GM21529 (cell line): Measurements from ENCODE around the gene CCDC196.
"Not testable (repeated sequence)": the region's sequence is repeated elsewhere in the genome, so short reads cannot be mapped to it uniquely, and the experiment has no call there.

ENCODE experiments used
- ATAC-seq: cut with Tn5 transposase; IDR thresholded peaks from one replicate; pipeline ENCODE4 v1.9.1; 2021; ENCODE audit not compliant: unreplicated experiment

Gene CCDC196

DNA sequence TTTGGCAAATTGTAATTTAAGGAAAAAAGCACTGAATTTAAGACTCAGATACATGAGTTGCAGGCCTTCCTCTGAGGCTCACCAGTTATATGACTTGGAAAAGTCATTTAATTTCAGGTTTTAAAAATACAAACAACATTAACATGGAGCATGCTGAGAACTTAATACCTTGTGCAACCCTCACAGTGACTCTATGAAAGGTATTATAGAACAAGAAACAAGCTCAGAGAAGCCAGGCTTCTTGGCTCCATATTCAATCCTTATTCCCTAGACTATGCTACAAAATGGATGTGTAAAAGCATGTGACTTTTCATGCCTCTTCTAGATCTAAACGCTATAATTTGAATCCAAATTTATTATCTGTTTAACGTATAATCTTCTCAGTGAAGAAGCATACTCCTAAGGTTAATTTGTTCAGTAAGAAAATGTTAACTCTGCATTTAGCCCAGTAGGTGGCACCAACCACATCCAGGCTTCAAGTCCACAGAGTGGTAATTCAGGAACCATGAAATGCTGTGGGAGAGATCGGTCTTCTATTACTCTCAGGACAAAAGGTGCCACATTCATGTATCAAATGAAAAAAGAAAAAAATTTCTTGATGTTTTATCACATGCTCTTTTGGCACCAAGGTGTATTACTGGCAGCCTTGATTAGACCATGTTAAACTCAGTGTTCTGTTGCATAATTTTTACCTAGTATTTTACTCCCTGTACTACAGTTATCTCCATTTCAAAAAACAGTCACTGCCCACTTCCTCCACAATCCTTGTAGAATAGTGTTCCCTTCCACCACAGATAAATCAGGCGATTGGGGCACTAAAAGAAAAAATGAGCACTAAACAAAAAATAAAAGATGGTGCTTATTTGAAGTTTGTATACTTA is 9.3 kb downstream of the CCDC196 start:
- peak; percentile 91 for ATAC-seq

DNA sequence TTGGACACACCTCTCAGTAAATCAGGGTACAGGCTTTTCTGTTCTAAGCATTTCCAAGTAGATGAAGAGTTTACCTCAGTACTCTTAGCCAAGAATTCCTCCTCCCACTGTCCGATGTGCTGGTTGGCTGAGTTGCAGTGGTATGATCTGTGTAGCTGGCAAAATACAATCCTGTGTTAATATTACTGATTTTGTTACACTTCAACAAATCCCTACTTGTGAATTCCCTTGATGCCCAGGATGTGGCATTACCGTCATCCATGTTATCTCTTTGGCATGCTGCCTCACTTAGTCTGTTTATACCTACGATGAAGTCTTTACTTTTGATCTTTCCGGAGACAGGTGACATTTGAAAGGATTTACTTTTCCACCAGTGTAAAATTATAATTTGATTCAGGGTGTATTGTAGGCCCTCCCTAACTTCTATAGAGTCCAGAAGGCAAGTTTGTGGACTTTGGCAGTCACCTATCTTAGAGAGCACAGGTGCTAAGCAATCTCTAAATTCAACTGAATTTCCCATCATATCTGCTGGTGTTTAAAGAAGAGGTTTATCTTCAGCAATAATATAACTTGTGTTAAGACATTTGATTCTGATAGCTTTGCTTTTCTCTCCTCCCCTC is 10.1 kb downstream of the CCDC196 start:
- ATAC-seq: no peak

DNA sequence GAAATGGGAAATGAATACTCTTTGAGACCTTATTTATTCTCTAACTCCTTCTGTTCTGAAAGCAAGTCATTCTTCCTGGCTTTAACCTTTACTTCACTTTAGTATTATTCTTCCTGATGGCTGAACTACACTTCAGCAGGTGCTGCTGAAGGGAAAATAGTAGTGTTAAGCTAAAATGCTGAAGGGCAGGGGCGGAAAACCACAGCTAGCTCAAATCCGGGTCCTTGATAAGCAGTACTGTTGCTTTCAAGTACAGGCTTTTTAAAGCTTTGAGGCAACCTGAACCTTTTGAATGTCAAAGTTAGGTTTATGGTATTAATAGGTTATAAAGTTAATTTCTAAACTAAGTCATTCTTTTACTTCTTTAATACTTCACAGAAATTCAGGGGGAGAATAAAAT is 10.7 kb downstream of the CCDC196 start:
- no peak for ATAC-seq

DNA sequence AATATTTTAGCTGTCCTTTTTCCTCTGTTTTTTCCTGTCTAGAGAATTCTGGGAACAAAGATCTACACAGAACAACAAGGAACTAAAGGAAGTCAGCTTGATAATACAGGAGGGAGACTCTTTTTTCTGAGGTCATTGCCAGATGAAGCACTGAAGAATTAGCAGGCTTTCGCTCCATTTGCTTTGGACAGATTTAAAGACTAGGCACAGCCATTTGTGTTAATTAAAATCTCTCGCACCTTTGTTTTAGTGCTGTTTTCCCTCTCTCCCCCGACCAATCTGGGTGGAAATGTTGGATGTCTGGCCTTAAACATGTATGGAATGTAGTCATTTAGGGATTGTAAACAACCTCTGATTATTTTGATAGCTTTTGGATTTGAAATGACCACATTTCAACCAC is 12.1 kb downstream of the CCDC196 start:
- ATAC-seq: no peak

DNA sequence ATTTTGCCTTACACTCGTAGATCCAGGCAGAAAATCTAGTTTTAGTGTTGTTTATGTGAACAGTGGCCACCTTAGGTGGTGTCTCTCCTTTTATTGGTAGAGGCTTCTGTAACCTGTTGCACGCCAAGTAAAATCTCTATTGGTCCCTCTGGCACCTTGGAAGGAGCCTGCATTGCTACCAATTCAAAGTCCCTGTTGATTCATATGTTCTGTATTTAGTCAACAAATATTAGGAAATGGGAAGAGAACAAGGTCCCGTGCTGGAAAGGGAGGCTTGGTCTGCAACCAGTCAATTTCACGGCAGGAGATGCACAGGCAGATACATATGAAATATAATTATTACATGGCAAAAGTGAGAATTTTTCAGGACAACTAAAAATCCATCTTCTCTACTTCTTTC is 15.4 kb downstream of the CCDC196 start:
- ATAC-seq: no peak

DNA sequence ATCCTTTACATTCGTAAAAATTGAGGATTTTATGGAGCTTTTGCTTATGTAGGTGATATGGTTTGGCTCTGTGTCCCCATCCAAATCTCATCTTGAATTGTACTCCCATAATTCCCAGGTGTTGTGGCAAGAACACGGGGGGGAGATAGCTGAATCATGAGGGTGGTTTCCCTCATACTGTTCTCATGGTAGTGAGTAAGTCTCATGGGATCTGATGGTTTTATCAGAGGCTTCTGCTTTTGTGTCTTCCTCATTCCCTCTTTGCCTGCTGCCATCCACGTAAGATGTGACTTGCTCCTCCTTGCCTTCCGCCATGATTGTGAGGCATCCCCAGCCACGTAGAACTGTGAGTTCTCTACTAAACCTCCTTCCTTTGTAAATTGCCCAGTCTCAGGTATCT is 16.7 kb downstream of the CCDC196 start:
- not testable (repeated sequence) for ATAC-seq

DNA sequence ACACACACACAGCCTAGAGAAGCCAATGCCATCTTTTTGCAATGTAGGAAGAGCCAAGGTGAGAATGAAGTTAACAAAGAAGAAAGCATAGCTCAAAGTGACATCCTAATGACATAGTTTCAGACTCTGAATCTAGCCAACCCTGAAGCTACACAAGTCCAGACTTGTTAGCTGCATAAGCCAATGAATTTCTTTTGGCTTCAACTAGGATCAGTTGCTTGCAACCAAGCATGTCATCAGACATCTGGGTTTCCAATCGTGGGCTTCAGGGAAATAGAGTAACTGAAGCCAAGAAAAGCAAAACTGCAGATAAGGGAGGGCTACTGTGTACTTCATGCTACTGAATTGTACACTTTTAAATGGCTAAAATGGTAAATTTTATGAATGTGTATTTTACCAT is 17.4 kb downstream of the CCDC196 start:
- ATAC-seq: no peak

DNA sequence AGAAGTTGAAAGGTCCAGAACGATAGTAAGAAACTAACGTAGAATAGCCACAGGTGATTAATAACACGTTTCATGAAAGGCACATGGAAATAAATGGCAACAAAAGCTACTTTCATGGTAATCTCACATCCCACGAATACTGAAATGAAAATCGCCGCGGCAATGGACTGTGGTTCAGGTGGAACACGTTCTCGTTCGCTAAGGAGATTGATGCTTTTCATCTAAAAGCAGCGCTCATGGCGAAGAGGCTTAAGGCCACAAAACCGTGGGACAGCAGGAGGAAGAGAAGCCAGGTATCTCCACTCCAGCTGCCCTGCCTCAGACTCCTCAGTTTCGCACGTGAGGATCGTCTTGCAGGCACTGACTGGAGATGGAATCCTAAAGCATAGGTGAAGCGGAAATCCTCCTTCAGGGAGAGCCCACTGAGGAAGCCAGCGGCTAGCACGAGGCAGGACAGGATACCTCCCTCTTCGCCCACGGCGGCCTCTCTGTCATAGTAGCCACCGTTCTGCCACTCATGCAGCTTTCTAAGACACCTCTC is 21.1 kb downstream of the CCDC196 start:
- ATAC-seq: peak; percentile 24

DNA sequence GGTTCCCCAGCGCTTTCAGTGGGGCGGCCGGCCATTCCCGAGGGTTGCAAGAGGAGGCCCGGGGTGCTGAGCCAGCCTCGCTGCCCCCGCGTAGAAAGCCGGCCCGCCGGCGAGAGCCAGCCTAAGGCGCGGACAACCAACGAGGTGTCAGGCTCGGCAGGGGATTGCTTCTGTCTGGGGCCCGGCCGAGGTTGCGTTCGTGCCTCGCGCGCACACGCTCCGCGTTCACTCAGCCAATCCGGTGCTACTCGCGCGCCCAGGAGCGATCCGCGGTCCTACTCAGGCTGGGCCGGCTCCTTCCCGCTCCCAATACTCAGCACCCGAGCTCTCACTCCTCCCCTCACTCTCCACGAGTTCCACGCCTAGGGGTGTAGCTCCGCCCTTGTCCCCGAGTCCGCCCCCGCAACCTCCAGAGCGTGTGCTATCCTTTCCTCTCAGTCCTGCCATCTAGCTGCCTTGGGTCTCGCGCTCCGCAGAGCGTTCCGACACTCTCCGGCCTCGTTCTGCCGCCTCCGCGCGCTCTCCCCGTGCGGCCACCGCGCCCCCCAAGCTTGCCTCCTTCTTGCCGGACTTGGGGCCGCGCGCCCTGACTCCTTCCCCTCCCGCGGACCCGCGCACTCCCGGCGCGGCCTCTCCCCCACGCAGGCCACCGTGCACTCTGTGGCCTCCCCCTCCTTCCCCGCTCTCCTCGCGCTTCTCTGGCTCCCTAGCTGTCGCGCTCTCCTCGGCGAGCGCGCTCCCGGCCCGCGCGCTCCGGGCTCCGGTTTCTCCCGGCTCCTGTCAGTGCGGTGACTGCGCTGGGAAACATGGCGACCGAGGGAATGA is 21.8 kb downstream of the CCDC196 start, which contains the start of gene GPHN:
TSS of gene GPHN (plus strand) at position 426 of the 825 bp plus-strand sequence.
- ATAC-seq: peak; percentile 82

DNA sequence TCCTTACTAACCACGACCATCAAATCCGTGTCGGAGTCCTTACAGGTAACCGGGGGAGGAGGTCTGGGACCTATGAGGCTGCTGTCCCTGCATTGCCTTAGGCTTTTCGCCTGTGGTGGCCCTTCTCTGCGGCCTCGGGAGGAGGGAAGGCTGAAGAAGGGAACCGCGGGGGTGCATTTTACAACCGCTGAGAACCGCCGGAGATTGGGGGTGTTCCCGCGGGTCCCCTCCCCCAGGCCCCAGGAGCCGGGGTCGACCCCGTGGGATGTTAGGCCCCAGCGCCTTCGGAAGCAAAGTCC is 22.3 kb downstream of the CCDC196 start:
- ATAC-seq: no peak

DNA sequence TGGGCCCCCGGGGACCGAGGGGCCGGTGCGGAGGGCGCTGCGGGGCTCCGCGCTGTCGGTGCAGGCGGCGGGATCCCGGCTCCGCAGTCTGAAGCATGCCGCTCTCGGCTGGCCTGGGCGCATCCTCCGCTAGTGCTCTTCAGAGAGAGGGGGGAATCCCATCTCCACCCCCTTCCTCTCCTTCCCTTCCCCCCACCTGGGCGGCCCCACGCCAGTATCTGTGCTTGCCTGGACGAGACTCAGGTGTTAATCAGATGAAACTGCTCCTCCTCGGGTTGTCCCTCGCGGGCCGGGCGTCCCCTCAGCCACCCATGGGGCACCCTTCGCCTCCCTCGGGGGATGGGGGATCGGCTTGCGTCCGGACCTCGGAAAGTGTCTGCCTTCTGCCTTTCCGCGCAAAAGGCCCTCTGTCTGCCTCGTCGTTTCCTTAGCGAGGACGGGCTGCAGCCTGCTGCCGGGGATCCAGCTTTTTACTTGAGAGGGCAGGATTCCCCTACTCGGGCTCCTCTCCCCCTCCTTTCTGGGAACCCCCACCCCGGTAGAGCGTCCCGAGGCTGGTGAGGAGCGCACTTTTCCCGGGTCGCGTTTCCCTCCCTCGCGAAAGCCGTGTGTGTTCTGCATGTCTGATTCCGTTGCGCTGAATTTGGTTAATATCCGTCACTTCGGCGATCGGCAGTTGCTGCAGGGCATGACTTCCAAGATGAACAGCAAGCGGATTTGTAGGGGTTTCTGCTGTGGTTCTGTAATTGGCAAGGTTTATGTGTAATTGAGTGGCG is 22.9 kb downstream of the CCDC196 start:
- ATAC-seq: peak; percentile 38

DNA sequence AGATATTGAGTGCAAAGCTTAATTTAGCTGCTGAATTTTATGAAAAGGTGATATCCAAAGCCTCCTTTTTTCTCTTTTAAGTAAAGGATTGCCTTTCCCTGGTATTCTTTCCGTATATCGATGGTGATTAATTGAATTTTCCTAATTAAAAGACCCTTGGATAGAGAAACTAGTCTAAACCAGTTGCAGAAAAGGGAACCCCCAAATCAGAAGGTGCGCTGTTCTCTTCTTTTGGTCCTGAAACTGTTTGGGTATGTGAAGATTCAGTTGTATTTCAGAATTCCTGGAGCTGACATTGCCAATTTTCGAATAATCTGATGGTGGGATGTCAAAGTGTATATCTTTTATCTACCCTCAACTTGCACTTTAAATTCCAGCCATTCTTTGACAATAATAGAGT is 23.7 kb downstream of the CCDC196 start:
- ATAC-seq: no peak

DNA sequence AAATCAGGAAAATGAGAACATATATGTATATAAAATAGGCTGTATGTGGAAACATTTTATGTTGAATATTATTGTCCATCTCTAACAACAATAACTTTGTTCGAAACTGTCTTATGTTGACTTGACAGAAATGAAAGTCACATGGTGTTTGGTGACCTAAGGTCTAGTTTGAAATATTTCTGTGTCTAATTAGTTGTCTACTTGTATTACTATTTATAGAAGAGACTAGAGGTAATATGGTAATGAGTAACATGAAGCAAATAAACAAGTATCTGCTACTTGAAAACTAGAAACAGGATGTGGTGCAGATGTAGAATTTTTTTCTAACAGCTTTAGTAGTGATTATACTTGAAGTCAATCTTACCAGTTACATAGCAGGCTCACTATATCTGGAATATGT is 25.7 kb downstream of the CCDC196 start:
- ATAC-seq: no peak

DNA sequence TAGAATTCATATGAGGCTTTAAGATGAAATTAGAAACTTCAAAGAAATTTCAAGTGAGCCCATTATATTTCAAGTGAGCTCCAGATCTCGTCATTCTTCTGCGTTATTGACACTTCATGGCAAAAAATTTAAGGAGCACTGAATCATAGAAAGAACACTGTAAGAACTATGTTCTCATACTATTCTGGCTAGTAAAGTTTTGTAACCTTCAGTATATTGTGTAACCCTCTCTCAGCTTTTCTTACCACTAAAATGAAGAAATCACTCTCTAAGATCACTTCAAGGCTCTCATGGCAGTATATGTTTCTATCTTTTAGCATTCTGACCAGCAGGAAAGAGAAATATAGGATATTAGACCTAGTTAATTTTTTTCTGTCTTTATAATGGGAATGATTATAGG is 28.0 kb downstream of the CCDC196 start:
- ATAC-seq: no peak

DNA sequence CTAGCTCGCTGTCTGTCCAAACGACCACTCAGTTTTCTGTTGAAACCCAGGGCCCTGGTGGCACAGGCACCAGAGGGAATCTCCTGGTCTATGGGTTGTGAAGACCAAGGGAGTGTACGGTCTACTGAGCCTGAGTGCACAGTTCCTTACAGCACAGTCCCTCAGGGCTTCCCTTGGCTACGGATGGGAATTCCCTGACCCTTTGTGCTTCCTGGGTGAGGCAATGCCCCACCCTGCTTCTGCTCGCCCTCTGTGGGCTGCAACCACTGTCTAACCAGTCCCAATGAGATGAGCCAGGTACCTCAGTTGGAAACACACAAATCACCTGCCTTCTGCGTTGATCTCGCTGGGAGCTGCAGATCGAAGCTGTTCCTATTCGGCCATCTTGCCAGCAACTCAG is 44.4 kb downstream of the CCDC196 start:
- ATAC-seq: no peak

DNA sequence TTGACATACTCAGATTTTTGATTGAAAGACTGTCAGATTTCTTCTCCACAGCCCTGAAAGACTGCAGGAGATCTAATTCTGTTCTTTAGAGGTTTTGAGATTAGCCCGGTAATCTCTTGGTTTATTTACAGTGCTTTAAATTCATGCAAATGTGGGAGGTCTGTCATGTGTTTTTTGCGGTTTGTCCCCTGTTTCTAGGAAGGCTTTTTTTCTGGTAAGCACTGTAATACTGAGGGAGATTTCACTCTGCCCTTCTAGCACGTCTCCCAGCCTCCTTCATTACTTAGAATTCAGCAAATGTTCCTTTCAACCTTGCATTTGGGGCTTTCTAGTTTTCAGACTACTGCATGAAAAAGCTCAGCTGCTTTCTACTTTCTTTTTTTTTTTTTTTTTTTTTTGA is 52.9 kb downstream of the CCDC196 start:
- no peak for ATAC-seq

DNA sequence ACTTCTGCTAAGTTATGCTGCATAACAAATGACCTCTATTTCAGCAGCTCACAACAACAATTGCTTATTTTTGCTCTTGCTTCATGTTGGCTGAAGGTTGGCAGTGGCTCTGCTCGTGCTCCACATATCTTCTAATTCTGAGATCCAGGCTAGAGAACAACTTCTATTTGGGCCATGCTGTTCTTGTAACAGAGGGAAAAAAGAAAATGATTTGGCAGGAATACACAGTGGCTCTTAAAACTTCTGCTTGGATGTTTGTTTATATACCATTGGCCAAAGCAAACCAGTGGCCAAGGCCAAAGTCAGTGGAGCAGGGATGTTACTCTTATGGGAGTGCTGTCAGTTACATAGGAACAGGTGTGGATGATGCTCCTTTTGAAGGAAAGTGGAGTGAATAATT is 53.9 kb downstream of the CCDC196 start:
- ATAC-seq: no peak

DNA sequence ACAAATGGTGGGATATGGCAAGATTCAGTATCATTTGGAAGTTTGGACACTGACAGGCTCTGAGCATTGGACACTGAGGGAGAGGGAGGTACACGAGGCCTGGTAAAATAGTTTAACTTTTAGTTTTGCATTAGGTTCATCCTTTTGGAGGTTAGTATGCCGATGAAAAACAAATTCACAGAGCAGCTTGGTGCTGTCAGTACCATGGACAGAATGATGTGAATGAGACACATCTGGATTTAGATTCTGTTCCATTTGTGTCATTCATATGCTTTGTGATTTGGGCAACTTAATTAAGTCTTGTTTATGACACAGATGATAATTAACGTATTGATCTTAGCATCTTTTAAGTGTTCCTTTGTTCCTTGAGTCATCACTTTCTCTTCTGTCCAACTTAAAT is 55.5 kb downstream of the CCDC196 start:
- ATAC-seq: no peak

DNA sequence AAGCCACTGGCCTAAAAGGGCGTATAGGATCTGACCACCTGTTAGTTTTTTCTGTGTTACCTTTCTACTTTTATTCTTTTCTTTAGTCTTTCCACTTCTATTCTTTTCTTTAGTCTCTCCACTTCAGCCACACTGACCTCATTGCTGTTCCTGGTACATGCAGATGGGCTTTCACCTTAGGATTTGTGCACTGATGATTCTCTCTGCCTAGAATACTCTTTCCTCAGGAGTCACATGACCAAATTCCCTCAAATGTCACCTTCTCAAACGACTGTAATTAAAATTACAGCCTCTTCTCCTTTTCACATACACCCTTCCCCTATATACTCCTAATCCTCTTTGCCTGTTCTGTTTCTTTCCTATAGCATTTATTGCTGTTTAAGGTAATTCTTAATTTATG is 57.8 kb downstream of the CCDC196 start:
- no peak for ATAC-seq

DNA sequence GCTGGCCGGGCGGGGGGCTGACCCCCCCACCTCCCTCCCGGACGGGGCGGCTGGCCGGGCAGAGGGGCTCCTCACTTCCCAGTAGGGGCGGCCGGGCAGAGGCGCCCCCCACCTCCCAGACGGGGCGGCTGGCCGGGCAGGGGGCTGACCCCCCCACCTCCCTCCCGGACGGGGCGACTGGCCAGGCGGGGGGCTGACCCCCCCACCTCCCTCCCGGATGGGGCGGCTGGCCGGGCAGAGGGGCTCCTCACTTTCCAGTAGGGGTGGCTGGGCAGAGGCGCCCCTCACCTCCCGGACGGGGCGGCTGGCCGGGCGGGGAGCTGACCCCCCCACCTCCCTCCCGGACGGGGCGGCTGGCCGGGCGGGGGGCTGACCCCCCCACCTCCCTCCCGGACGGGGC is 59.0 kb downstream of the CCDC196 start:
- not testable (repeated sequence) for ATAC-seq

DNA sequence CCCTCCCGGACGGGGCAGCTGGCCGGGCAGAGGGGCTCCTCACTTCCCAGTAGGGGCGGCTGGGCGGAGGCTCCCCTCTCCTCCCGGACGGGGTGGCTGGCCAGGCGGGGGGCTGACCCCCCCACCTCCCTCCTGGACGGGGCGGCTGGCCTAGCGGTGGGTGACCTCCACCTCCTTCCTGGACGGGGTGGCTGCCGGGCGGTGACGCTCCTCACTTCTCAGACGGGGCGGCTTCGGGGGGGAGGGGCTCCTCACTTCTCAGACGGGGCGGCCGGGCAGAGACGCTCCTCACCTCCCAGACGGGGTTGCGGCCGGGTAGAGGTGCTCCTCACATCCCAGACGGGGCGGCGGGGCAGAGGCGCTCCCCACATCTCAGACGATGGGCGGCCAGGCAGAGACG is 59.6 kb downstream of the CCDC196 start:
- not testable (repeated sequence) for ATAC-seq
